Neural progenitor cell (in vitro differentiated cells): ENCODE measurements around the gene TIGD2. TPM values are rescaled to one million over a fixed set of nuclear protein-coding genes. Genes with fewer than 3 reads are reported as not detected.

ENCODE experiments used
- DNase-seq: peaks from one replicate; pipeline ENCODE4 v3.0.0-alpha.2; 2016; ENCODE audit warnings: low spot score
- H2AFZ ChIP-seq: fragments of 200-600 bp; sonication (generic); replicated peaks from 2 replicates; pipeline ENCODE4 v1.6.1; 2016; ENCODE audit warnings: antibody characterized with exemption
- H3F3A ChIP-seq: fragments of 200-600 bp; sonication (generic); 2 replicates; pipeline ENCODE4 v1.6.1; 2016; ENCODE audit warnings: antibody characterized with exemption, low read depth
- H3K27ac ChIP-seq: fragments of 200-600 bp; sonication (generic); 2 replicates; pipeline ENCODE4 v1.5.1; 2016; ENCODE audit warnings: mild to moderate bottlenecking
- H3K27me3 ChIP-seq: fragments of 200-600 bp; sonication (generic); 2 replicates; pipeline ENCODE4 v1.6.1; 2016; ENCODE audit warnings: mild to moderate bottlenecking, moderate library complexity
- H3K36me3 ChIP-seq: fragments of 200-600 bp; sonication (generic); 2 replicates; pipeline ENCODE4 v1.5.1; 2016
- H3K4me1 ChIP-seq: fragments of 200-600 bp; sonication (generic); 2 replicates; pipeline ENCODE4 v1.6.1; 2016; ENCODE audit warnings: mixed run types
- H3K4me2 ChIP-seq: fragments of 200-600 bp; sonication (generic); 2 replicates; pipeline ENCODE4 v1.6.1; 2016
- H3K4me3 ChIP-seq: fragments of 200-600 bp; sonication (generic); 2 replicates; pipeline ENCODE4 v1.5.1; 2016
- H3K79me2 ChIP-seq: fragments of 200-600 bp; sonication (generic); 2 replicates; pipeline ENCODE4 v1.6.1; 2016; ENCODE audit warnings: low read depth
- H3K9ac ChIP-seq: fragments of 200-600 bp; sonication (generic); 2 replicates; pipeline ENCODE4 v1.6.1; 2016
- H3K9me3 ChIP-seq: fragments of 200-600 bp; sonication (generic); 2 replicates; pipeline ENCODE4 v1.5.1; 2016; ENCODE audit warnings: low read depth
- H4K20me1 ChIP-seq: fragments of 200-600 bp; sonication (generic); 2 replicates; pipeline ENCODE4 v1.6.1; 2016; ENCODE audit warnings: low read depth
- H3K27ac Mint-ChIP-seq: 3 replicates; pipeline ENCODE4 v1.8.0; 2021; ENCODE audit warnings: mixed read lengths
- H3K27me3 Mint-ChIP-seq: 2 replicates; pipeline ENCODE4 v1.8.0; 2022; ENCODE audit warnings: low read depth, mild to moderate bottlenecking, inconsistent platforms, moderate library complexity, mixed read lengths; ENCODE audit not compliant: insufficient read depth
- H3K36me3 Mint-ChIP-seq: 3 replicates; pipeline ENCODE4 v1.8.0; 2021; ENCODE audit warnings: mixed read lengths
- H3K4me1 Mint-ChIP-seq: 3 replicates; pipeline ENCODE4 v1.8.0; 2021; ENCODE audit warnings: mixed read lengths
- H3K4me3 Mint-ChIP-seq: 3 replicates; pipeline ENCODE4 v1.8.0; 2021; ENCODE audit warnings: mild to moderate bottlenecking, moderate library complexity, mixed read lengths
- H3K9me3 Mint-ChIP-seq: 3 replicates; pipeline ENCODE4 v1.8.0; 2020; ENCODE audit warnings: mixed read lengths
- CTCF ChIP-seq: fragments of 200-600 bp; sonication (generic); IDR thresholded peaks from 2 replicates; pipeline ENCODE4 v1.5.1; 2017; ENCODE audit warnings: antibody characterized with exemption, mild to moderate bottlenecking
- EZH2 ChIP-seq: fragments of 200-600 bp; sonication (generic); IDR thresholded peaks from 2 replicates; pipeline ENCODE4 v1.6.1; 2017; ENCODE audit warnings: antibody characterized with exemption, mild to moderate bottlenecking, moderate library complexity
- EZH2phosphoT487 ChIP-seq: fragments of 200-600 bp; sonication (generic); IDR thresholded peaks from 2 replicates; pipeline ENCODE4 v1.6.1; 2017; ENCODE audit warnings: antibody characterized with exemption
- small RNA-seq: library from RNA; depleted of rRNA; stranded (forward); fragments of <200 nt; gene quantifications from one replicate; pipeline ENCODE3, GENCODE V24; 2015
- total RNA-seq: library from RNA; depleted of rRNA; stranded (reverse); fragments of >200 nt; gene quantifications from 2 replicates; pipeline ENCODE4 v1.2.3, GENCODE V29; 2015; ENCODE audit warnings: low replicate concordance

Gene TIGD2
- total RNA-seq, 1 donor from 2014 or later: 28.1 TPM

GRCh38 chr4:89162496-89162895, 51.2 kb downstream of the TIGD2 start:
- TF ChIP-seq CTCF (no peak), EZH2 (no peak), EZH2phosphoT487 (no peak)
- H3K9me3 ChIP-seq: no peaks in the 10 kb centered on the region
- Mint-ChIP-seq H3K4me1 (no peaks in the 10 kb centered on the region), H3K4me3 (no peak overlapping the region), H3K27me3 (no peaks in the 10 kb centered on the region), H3K36me3 (no peaks in the 10 kb centered on the region), H3K9me3 (peaks cover 4% of the 10 kb centered on the region), H3K27ac (no peak overlapping the region)
- H3K4me3 ChIP-seq: no peak overlapping the region
- no peaks in the 10 kb centered on the region for H3K4me1 ChIP-seq
- no peak overlapping the region for H2AFZ ChIP-seq
- no peaks in the 10 kb centered on the region for H3F3A ChIP-seq
- H3K27ac ChIP-seq: no peak overlapping the region
- no peaks in the 10 kb centered on the region for H4K20me1 ChIP-seq
- no peaks in the 10 kb centered on the region for H3K79me2 ChIP-seq
- DNase-seq: no peak
- H3K9ac ChIP-seq: no peak overlapping the region
- H3K27me3 ChIP-seq: no peaks in the 10 kb centered on the region
- no peaks in the 10 kb centered on the region for H3K36me3 ChIP-seq
- no peak overlapping the region for H3K4me2 ChIP-seq

- TF ChIP-seq EZH2 (no peak), CTCF (no peak), EZH2phosphoT487 (no peak)
- H3K27ac Mint-ChIP-seq: no peak overlapping the region
- H3K9ac ChIP-seq: no peak overlapping the region
- peaks cover 4% of the 10 kb centered on the region for H3K9me3 Mint-ChIP-seq
- no peaks in the 10 kb centered on the region for H3K4me1 ChIP-seq
- no peaks in the 10 kb centered on the region for H4K20me1 ChIP-seq
- H3K9me3 ChIP-seq: no peaks in the 10 kb centered on the region
- H3K36me3 ChIP-seq: no peaks in the 10 kb centered on the region
- H3K36me3 Mint-ChIP-seq: no peaks in the 10 kb centered on the region
- H3K27me3 ChIP-seq: no peaks in the 10 kb centered on the region
- no peaks in the 10 kb centered on the region for H3K27me3 Mint-ChIP-seq
- no peaks in the 10 kb centered on the region for H3F3A ChIP-seq
- no peak overlapping the region for H3K4me3 Mint-ChIP-seq
- no peak overlapping the region for H3K4me3 ChIP-seq
- no peak overlapping the region for H3K4me2 ChIP-seq
- no peak overlapping the region for H3K27ac ChIP-seq
- no peak for DNase-seq
- H3K4me1 Mint-ChIP-seq: no peaks in the 10 kb centered on the region
- H3K79me2 ChIP-seq: no peaks in the 10 kb centered on the region
- no peak overlapping the region for H2AFZ ChIP-seq
Observed at GRCh38 chr4:89162987-89163386, 51.7 kb downstream of the TIGD2 start.

- Mint-ChIP-seq H3K27me3 (no peaks in the 10 kb centered on the region), H3K27ac (no peak overlapping the region), H3K4me3 (no peak overlapping the region), H3K36me3 (no peaks in the 10 kb centered on the region), H3K4me1 (no peaks in the 10 kb centered on the region), H3K9me3 (peaks cover 4% of the 10 kb centered on the region)
- Histone ChIP-seq H3K4me2 (no peak overlapping the region), H3K27ac (no peak overlapping the region), H3K4me3 (no peak overlapping the region), H3K36me3 (no peaks in the 10 kb centered on the region), H3K4me1 (no peaks in the 10 kb centered on the region), H2AFZ (no peak overlapping the region), H3F3A (no peaks in the 10 kb centered on the region), H3K79me2 (no peaks in the 10 kb centered on the region), H3K9me3 (no peaks in the 10 kb centered on the region), H4K20me1 (no peaks in the 10 kb centered on the region), H3K9ac (no peak overlapping the region), H3K27me3 (no peaks in the 10 kb centered on the region)
- DNase-seq: no peak
- TF ChIP-seq EZH2phosphoT487: no peak
- TF ChIP-seq EZH2: no peak
- TF ChIP-seq CTCF: no peak
Observed at GRCh38 chr4:89164400-89164799, 53.1 kb downstream of the TIGD2 start.

Small RNA genes lying within 50 kb of the gene (small RNA-seq; reads per million reads assigned to genes)
- gene RNU6-907P: not detected

Other genes starting within 250 kb of the TIGD2 start
- 29.5 and 40.3 TPM in 2 replicates for gene FAM13A, start 54.3 kb upstream of the TIGD2 start, total RNA-seq
- gene GPRIN3, start 196.3 kb downstream of the TIGD2 start, total RNA-seq: 0.15 TPM in 2 replicates